DND-41 (cell line): Measurements from ENCODE around the gene OSBPL7.

Experiments
- ATAC-seq: fragments of 200-7000 bp; cut with Tn5 transposase; 3 replicates; pipeline ENCODE4 v1.9.1; 2021; ENCODE audit warnings: low read depth; ENCODE audit not compliant: insufficient read depth
- DNase-seq: peaks from one replicate; pipeline ENCODE4 v3.0.0-alpha.2; 2020
- H2AFZ ChIP-seq: 2 replicates; pipeline ENCODE4 v1.6.0; 2012; ENCODE audit warnings: low read depth, low read length
- H3K27ac ChIP-seq: 2 replicates; pipeline ENCODE4 v1.5.1; 2012; ENCODE audit warnings: low read length, inconsistent platforms
- H3K27me3 ChIP-seq: fragments of 200-600 bp; sonication (generic); 2 replicates; pipeline ENCODE4 v1.6.0; 2012; ENCODE audit warnings: low read length, mild to moderate bottlenecking, inconsistent platforms; ENCODE audit not compliant: insufficient read depth, poor library complexity
- H3K36me3 ChIP-seq: 2 replicates; pipeline ENCODE4 v1.5.1; 2012; ENCODE audit warnings: low read length, inconsistent platforms; ENCODE audit not compliant: insufficient read depth
- H3K4me1 ChIP-seq: 2 replicates; pipeline ENCODE4 v1.5.1; 2012; ENCODE audit warnings: mild to moderate bottlenecking, low read length; ENCODE audit not compliant: insufficient read depth
- H3K4me2 ChIP-seq: 2 replicates; pipeline ENCODE4 v1.6.0; 2012; ENCODE audit warnings: mild to moderate bottlenecking, moderate library complexity, low read length, inconsistent platforms; ENCODE audit not compliant: insufficient read depth
- H3K4me3 ChIP-seq, 2 experiments: fragments of 200-600 bp in 1 of 2; shearing (Covaris generic) in 1 of 2; 2 replicates each; pipeline ENCODE4 v1.5.1; 2012 to 2016; ENCODE audit warnings: inconsistent platforms in 2 of 2, low read length in 2 of 2, mild to moderate bottlenecking in 2 of 2, low read depth in 1 of 2, moderate library complexity in 1 of 2
- H3K79me2 ChIP-seq: 2 replicates; pipeline ENCODE4 v1.6.0; 2012; ENCODE audit warnings: low read length, inconsistent platforms; ENCODE audit not compliant: insufficient read depth
- H3K9ac ChIP-seq: 2 replicates; pipeline ENCODE4 v1.6.0; 2012; ENCODE audit warnings: low read depth, mild to moderate bottlenecking, inconsistent platforms, low read length, moderate library complexity
- H3K9me3 ChIP-seq: 2 replicates; pipeline ENCODE4 v1.5.1; 2012; ENCODE audit warnings: low read length, moderate library complexity, mild to moderate bottlenecking, inconsistent platforms; ENCODE audit not compliant: insufficient read depth, severe bottlenecking
- H4K20me1 ChIP-seq: 2 replicates; pipeline ENCODE4 v1.6.0; 2012; ENCODE audit warnings: low read length; ENCODE audit not compliant: insufficient read depth
- EZH2 ChIP-seq: IDR thresholded peaks from 3 replicates; pipeline ENCODE4 v1.6.1; 2012; ENCODE audit warnings: borderline replicate concordance, low read depth, mild to moderate bottlenecking, moderate library complexity, low read length, inconsistent platforms; ENCODE audit not compliant: severe bottlenecking
- TF ChIP-seq, protein P1 (sequence below): IDR thresholded peaks from 2 replicates; pipeline ENCODE4 v1.5.1; 2012; ENCODE audit warnings: borderline replicate concordance, low read length, moderate library complexity, mild to moderate bottlenecking; ENCODE audit not compliant: poor library complexity, severe bottlenecking; ENCODE audit errors: extremely low read depth

Gene OSBPL7

GRCh38 chr17:47808830-47809480 lies 12.6 kb downstream of the OSBPL7 start:
- Histone ChIP-seq H3K4me1 (no peaks in the 10 kb centered on the region), H2AFZ (no peak overlapping the region), H4K20me1 (no peaks in the 10 kb centered on the region), H3K27me3 (no peaks in the 10 kb centered on the region), H3K4me3 (no peak overlapping the region), H3K9ac (no peak overlapping the region), H3K9me3 (no peaks in the 10 kb centered on the region), H3K4me2 (no peak overlapping the region), H3K36me3 (peaks cover 50% of the 10 kb centered on the region), H3K27ac (no peak overlapping the region), H3K79me2 (no peaks in the 10 kb centered on the region)
- ATAC-seq (no peak), DNase-seq (no peak)
- TF ChIP-seq, protein P1, sequence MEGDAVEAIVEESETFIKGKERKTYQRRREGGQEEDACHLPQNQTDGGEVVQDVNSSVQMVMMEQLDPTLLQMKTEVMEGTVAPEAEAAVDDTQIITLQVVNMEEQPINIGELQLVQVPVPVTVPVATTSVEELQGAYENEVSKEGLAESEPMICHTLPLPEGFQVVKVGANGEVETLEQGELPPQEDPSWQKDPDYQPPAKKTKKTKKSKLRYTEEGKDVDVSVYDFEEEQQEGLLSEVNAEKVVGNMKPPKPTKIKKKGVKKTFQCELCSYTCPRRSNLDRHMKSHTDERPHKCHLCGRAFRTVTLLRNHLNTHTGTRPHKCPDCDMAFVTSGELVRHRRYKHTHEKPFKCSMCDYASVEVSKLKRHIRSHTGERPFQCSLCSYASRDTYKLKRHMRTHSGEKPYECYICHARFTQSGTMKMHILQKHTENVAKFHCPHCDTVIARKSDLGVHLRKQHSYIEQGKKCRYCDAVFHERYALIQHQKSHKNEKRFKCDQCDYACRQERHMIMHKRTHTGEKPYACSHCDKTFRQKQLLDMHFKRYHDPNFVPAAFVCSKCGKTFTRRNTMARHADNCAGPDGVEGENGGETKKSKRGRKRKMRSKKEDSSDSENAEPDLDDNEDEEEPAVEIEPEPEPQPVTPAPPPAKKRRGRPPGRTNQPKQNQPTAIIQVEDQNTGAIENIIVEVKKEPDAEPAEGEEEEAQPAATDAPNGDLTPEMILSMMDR: no peak
- TF ChIP-seq EZH2: no peak

DNA sequence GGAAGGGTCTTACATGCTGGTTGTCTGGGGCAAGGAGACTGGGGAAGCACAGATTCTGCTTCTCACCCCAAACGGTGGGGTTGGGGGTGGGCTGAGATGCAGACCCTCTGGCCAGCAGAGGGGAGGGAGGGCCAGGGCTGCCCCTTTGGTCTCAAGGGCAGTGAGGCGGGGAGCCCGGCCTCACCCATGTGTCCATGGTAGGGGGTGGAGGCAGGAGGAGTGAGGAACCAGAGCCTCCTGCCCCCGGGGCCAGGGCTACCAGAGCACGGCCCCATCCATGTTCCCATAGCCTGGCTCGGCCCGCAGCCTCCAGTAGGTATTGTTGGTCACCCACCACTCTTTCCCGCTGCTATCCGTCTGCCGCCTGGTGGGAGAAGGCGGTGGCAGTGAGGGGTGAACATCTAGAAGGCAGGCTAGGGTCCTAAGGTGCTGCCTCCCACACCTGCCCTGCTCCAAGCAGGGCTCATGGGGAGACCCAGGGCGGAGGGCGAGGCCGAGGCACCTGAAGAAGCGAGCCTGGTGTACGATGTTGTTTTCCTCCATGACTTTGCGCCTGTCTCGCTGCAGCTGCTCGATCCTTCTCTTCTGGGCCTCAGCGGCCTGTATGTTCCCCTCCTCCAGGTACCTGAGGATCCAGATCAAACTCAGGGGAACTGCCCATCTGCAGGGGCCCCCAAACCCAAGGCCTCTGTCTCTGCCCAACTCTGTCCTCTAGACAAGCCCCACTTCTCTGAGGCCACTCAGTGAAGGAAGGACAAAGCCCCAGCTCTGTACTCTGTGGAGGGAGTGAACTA lies 13.4 kb downstream of the OSBPL7 start:
- Histone ChIP-seq H3K27ac (no peak overlapping the region), H3K4me1 (no peaks in the 10 kb centered on the region), H3K79me2 (no peaks in the 10 kb centered on the region), H3K4me2 (no peak overlapping the region), H3K4me3 (no peak overlapping the region), H2AFZ (no peak overlapping the region), H4K20me1 (no peaks in the 10 kb centered on the region), H3K9ac (no peak overlapping the region), H3K27me3 (no peaks in the 10 kb centered on the region), H3K36me3 (peaks cover 43% of the 10 kb centered on the region), H3K9me3 (no peaks in the 10 kb centered on the region)
- DNase-seq (no peak), ATAC-seq (no peak)
- TF ChIP-seq, protein P1: no peak
- TF ChIP-seq EZH2: no peak

DNA sequence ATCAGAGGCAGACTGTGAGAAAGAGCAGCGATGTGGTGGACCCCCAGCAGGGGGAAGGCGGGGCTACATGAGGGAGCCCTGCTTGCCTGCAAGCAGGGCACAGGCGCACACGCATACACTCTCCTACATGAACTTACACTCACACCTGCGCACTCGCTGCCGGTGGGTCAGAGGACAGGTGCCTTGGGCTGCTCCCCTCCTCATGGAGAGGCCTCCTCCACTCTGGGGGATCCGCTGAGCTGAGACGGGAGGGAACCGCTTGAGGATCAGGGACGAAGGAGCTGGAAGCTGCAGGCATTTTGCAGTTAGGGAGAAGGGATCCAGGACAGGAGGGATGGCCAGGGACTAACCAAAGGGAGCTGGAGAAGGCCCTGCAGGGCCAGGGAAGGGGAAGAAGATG lies 14.2 kb downstream of the OSBPL7 start:
- TF ChIP-seq, protein P1: no peak
- TF ChIP-seq EZH2: no peak
- Histone ChIP-seq H3K27me3 (no peaks in the 10 kb centered on the region), H3K9ac (no peak overlapping the region), H4K20me1 (no peaks in the 10 kb centered on the region), H2AFZ (no peak overlapping the region), H3K79me2 (no peaks in the 10 kb centered on the region), H3K27ac (no peak overlapping the region), H3K4me2 (no peak overlapping the region), H3K4me1 (no peaks in the 10 kb centered on the region), H3K9me3 (no peaks in the 10 kb centered on the region), H3K4me3 (no peak overlapping the region), H3K36me3 (peaks cover 37% of the 10 kb centered on the region)
- no peak for DNase-seq
- no peak for ATAC-seq
